Bronchial epithelial cell (primary cell): ENCODE results near the gene KCNT2. TPM values are rescaled to one million over a fixed set of nuclear protein-coding genes. Genes with fewer than 3 reads are reported as not detected.
A peak's percentile ranks its signal among the peaks of the same experiment; 100 is the strongest.

Experiments used
- DNase-seq: peaks from one replicate; pipeline ENCODE4 v3.0.0-alpha.2; 2010; ENCODE audit warnings: low read depth
- FAIRE-seq: peaks from 2 replicates; lab custom pipeline; 2011; peaks lifted over from hg19 to GRCh38; lab: Jason Lieb, UNC
- H3K27me3 ChIP-seq: 2 replicates; pipeline ENCODE4 v1.5.1; 2011; ENCODE audit warnings: low read length; ENCODE audit not compliant: control insufficient read depth, insufficient read depth
- H3K36me3 ChIP-seq: 2 replicates; pipeline ENCODE4 v1.5.1; 2011; ENCODE audit warnings: low read length; ENCODE audit not compliant: control insufficient read depth, insufficient read depth
- H3K4me3 ChIP-seq: 2 replicates; pipeline ENCODE4 v1.5.1; 2011; ENCODE audit warnings: mild to moderate bottlenecking, low read depth, low read length, control low read depth
- CTCF ChIP-seq: IDR thresholded peaks from 2 replicates; pipeline ENCODE4 v1.5.1; 2011; ENCODE audit warnings: mild to moderate bottlenecking, moderate library complexity, low read length, control low read depth, inconsistent platforms; ENCODE audit not compliant: insufficient read depth, severe bottlenecking
- total RNA-seq: library from RNA; depleted of rRNA; stranded (reverse); fragments of >200 nt; gene quantifications from 2 replicates; pipeline ENCODE4 v1.2.1, GENCODE V29; 2014

Gene KCNT2
- total RNA-seq, 1 donor from 2014 or later = under 0.01 TPM

- no peaks in the 10 kb centered on the region for H3K27me3 ChIP-seq
- no peak for TF ChIP-seq CTCF
- no peaks in the 10 kb centered on the region for H3K36me3 ChIP-seq
- DNase-seq (no peak), FAIRE-seq (no peak)
- H3K4me3 ChIP-seq = no peak overlapping the region
Observed at GRCh38 chr1:196477262-196477661, 131.0 kb downstream of the KCNT2 start.

GRCh38 chr1:196467230-196467925 is 140.9 kb downstream of the KCNT2 start:
- peak; percentile 37 for DNase-seq
- no peak overlapping the region for H3K4me3 ChIP-seq
- H3K27me3 ChIP-seq = no peaks in the 10 kb centered on the region
- no peak for TF ChIP-seq CTCF
- no peaks in the 10 kb centered on the region for H3K36me3 ChIP-seq
- FAIRE-seq = no peak

GRCh38 chr1:196466654-196467053 is 141.6 kb downstream of the KCNT2 start:
- FAIRE-seq (no peak), DNase-seq (peak; percentile 92)
- Histone ChIP-seq H3K4me3 (no peak overlapping the region), H3K27me3 (no peaks in the 10 kb centered on the region), H3K36me3 (no peaks in the 10 kb centered on the region)
- no peak for TF ChIP-seq CTCF

- Histone ChIP-seq H3K4me3 (no peak overlapping the region), H3K36me3 (no peaks in the 10 kb centered on the region), H3K27me3 (no peaks in the 10 kb centered on the region)
- FAIRE-seq (no peak), DNase-seq (no peak)
- TF ChIP-seq CTCF = no peak
Observed at GRCh38 chr1:196466166-196466565, 142.1 kb downstream of the KCNT2 start.

- DNase-seq = no peak
- H3K36me3 ChIP-seq = no peaks in the 10 kb centered on the region
- H3K4me3 ChIP-seq = no peak overlapping the region
- TF ChIP-seq CTCF = no peak
- H3K27me3 ChIP-seq = no peaks in the 10 kb centered on the region
- FAIRE-seq = no peak
Observed at GRCh38 chr1:196464480-196464941, 143.7 kb downstream of the KCNT2 start.

- no peaks in the 10 kb centered on the region for H3K36me3 ChIP-seq
- DNase-seq (peak; percentile 11), FAIRE-seq (no peak)
- no peaks in the 10 kb centered on the region for H3K27me3 ChIP-seq
- no peak overlapping the region for H3K4me3 ChIP-seq
- TF ChIP-seq CTCF = no peak
Observed at GRCh38 chr1:196462086-196462485, 146.2 kb downstream of the KCNT2 start.
